Breast epithelium (tissue), 3 donors: ENCODE measurements around the gene TMSB4Y.

Experiments
- POLR2A ChIP-seq: fragments of 450-650 bp; IDR thresholded peaks from one replicate; pipeline ENCODE4 v1.6.1; 2016; ENCODE audit warnings: antibody characterized with exemption, mild to moderate bottlenecking, moderate library complexity
- TF ChIP-seq, protein P1 (sequence below), 3 donors: fragments of 450-650 bp; IDR thresholded peaks; one replicate each; pipeline ENCODE4 v1.5.1; 2016 to 2017; ENCODE audit warnings: antibody characterized with exemption in 3 of 3, mild to moderate bottlenecking in 3 of 3, moderate library complexity in 3 of 3

DNA sequence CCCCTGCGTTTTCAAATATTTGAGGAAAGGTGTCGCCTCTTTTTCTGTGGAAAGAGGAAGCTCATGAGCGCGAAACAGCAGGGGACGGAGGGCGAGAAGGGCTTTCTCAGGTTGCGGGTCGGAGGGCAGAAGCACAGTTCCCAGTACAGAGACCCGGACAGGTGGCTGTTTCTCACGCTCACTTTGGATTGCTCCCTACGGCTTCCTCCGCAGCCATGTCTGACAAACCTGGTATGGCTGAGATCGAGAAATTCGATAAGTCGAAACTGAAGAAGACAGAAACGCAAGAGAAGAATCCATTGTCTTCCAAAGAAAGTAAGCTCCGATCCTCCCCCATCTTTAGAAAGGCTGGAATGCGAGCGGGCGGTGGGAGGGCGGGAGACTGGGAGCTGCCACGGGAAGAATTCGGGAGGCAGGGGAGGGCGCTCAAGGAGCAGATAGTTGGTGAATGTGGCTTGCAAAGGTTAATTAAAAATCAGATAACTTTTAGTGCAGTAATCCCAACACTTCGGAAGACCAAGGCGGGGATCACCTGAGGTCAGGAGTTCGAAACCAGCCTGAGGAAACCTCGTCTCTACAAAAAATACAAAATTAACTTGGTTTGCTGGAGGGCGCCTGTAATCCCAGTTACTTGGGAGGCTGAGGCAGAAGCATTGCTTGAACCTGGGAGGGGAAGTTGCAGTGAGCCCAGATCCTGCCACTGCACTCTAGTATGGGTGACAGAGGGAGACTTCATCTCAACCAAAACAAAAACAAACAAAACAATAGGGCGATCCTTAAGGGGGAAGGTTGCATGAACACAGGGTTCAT lies 627 bp downstream of the TMSB4Y start:
- TF ChIP-seq, protein P1, sequence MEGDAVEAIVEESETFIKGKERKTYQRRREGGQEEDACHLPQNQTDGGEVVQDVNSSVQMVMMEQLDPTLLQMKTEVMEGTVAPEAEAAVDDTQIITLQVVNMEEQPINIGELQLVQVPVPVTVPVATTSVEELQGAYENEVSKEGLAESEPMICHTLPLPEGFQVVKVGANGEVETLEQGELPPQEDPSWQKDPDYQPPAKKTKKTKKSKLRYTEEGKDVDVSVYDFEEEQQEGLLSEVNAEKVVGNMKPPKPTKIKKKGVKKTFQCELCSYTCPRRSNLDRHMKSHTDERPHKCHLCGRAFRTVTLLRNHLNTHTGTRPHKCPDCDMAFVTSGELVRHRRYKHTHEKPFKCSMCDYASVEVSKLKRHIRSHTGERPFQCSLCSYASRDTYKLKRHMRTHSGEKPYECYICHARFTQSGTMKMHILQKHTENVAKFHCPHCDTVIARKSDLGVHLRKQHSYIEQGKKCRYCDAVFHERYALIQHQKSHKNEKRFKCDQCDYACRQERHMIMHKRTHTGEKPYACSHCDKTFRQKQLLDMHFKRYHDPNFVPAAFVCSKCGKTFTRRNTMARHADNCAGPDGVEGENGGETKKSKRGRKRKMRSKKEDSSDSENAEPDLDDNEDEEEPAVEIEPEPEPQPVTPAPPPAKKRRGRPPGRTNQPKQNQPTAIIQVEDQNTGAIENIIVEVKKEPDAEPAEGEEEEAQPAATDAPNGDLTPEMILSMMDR (IDR thresholded peaks at IDR 0.05): no peak
- no peak for TF ChIP-seq POLR2A
